Gastrocnemius medialis (tissue), 4 donors: ENCODE data around the gene LRRC59.

Source experiments
- CTCF ChIP-seq, 5 experiments: fragments of 450-650 bp in 3 of 5; fragments of 200-600 bp in 2 of 5; sonication (generic) in 2 of 5; IDR thresholded peaks in 4 of 5; conservative IDR thresholded peaks in 1 of 5; 1 replicate in 4 of 5; 2 replicates in 1 of 5; pipeline ENCODE4 v1.5.1; 2016 to 2019; ENCODE audit warnings: antibody characterized with exemption in 5 of 5, mild to moderate bottlenecking in 3 of 5, moderate library complexity in 3 of 5
- POLR2A ChIP-seq, 2 donors: fragments of 450-650 bp; IDR thresholded peaks; one replicate each; pipeline ENCODE4 v1.6.1; 2017; ENCODE audit warnings: antibody characterized with exemption in 2 of 2, mild to moderate bottlenecking in 2 of 2, moderate library complexity in 2 of 2

GRCh38 chr17:50364715-50365114 is 32.6 kb downstream of the LRRC59 start:
- no peak for TF ChIP-seq CTCF (IDR thresholded peaks at IDR 0.05 in 4 of 5, conservative IDR thresholded peaks at IDR 0.05 in 1 of 5)
- no peak for TF ChIP-seq POLR2A (IDR thresholded peaks at IDR 0.05)
